ENCODE results near the gene SLC6A18.
A peak's percentile ranks its signal among the peaks of the same experiment; 100 is the strongest.

SLC6A18 gene

GRCh38 chr5:1203311-1203967 lies 21.7 kb upstream of the SLC6A18 start:
- DNase-seq (ENCODE audit: low spot score), result no peak

- DNase-seq (ENCODE audit: low spot score), result no peak
Measured at GRCh38 chr5:1203968-1204692, 21.1 kb upstream of the SLC6A18 start.

- DNase-seq (ENCODE audit: low spot score), result peak; percentile 85
Measured at GRCh38 chr5:1204693-1205242, 20.4 kb upstream of the SLC6A18 start.

- DNase-seq (ENCODE audit: low spot score), result no peak
Measured at GRCh38 chr5:1205255-1206180, 19.7 kb upstream of the SLC6A18 start.

GRCh38 chr5:1206521-1207412 lies 18.4 kb upstream of the SLC6A18 start:
- DNase-seq (ENCODE audit: low spot score), result no peak

- DNase-seq (ENCODE audit: low spot score), result no peak
Measured at GRCh38 chr5:1207555-1207954, 17.6 kb upstream of the SLC6A18 start.

GRCh38 chr5:1208221-1208742 lies 16.9 kb upstream of the SLC6A18 start:
- no peak for DNase-seq (ENCODE audit: low spot score)

- DNase-seq (ENCODE audit: low spot score), result no peak
Measured at GRCh38 chr5:1208743-1209488, 16.3 kb upstream of the SLC6A18 start.

- no peak for DNase-seq (ENCODE audit: low spot score)
Measured at GRCh38 chr5:1209489-1209852, 15.7 kb upstream of the SLC6A18 start.

- no peak for DNase-seq (ENCODE audit: low spot score)
Measured at GRCh38 chr5:1209896-1210776, 15.0 kb upstream of the SLC6A18 start.

GRCh38 chr5:1210832-1211251 lies 14.3 kb upstream of the SLC6A18 start:
- no peak for DNase-seq (ENCODE audit: low spot score)

- no peak for DNase-seq (ENCODE audit: low spot score)
Measured at GRCh38 chr5:1211701-1212100, 13.5 kb upstream of the SLC6A18 start.

GRCh38 chr5:1212271-1212670 lies 12.9 kb upstream of the SLC6A18 start:
- DNase-seq (ENCODE audit: low spot score), result no peak

- DNase-seq (ENCODE audit: low spot score), result no peak
Measured at GRCh38 chr5:1212881-1213280, 12.3 kb upstream of the SLC6A18 start.

- no peak for DNase-seq (ENCODE audit: low spot score)
Measured at GRCh38 chr5:1213508-1214162, 11.5 kb upstream of the SLC6A18 start.

GRCh38 chr5:1214163-1214935 lies 10.8 kb upstream of the SLC6A18 start:
- DNase-seq (ENCODE audit: low spot score), result no peak

GRCh38 chr5:1214936-1215220 lies 10.3 kb upstream of the SLC6A18 start:
- no peak for DNase-seq (ENCODE audit: low spot score)
